Muscle of leg (tissue), 11 donors: ENCODE measurements around the gene PACS1. TPM values are rescaled to one million over a fixed set of nuclear protein-coding genes. Genes with fewer than 3 reads are reported as not detected.
A peak's percentile ranks its signal among the peaks of the same experiment; 100 is the strongest.
"Not testable (repeated sequence)": the region's sequence is repeated elsewhere in the genome, so short reads cannot be mapped to it uniquely, and the experiment has no call there.

Experiments used
- DNase-seq: peaks from one replicate; pipeline ENCODE4 v3.0.0; 2013
- H3K27ac ChIP-seq: one replicate; pipeline ENCODE4 v1.5.1; 2013; ENCODE audit warnings: mild to moderate bottlenecking, low read length, control low read depth
- H3K27me3 ChIP-seq: one replicate; pipeline ENCODE4 v1.6.1; 2013; ENCODE audit warnings: low read length; ENCODE audit not compliant: control insufficient read depth, insufficient read depth
- H3K36me3 ChIP-seq: one replicate; pipeline ENCODE4 v1.6.1; 2013; ENCODE audit warnings: low read length; ENCODE audit not compliant: control insufficient read depth, insufficient read depth
- H3K4me1 ChIP-seq: one replicate; pipeline ENCODE4 v1.6.1; 2013; ENCODE audit warnings: low read length; ENCODE audit not compliant: control insufficient read depth, insufficient read depth
- H3K4me3 ChIP-seq: one replicate; pipeline ENCODE4 v1.5.1; 2013; ENCODE audit warnings: low read length, control low read depth
- H3K9me3 ChIP-seq: replicated peaks from 2 replicates; pipeline ENCODE4 v1.6.1; 2013; ENCODE audit warnings: low read depth, low read length; ENCODE audit not compliant: control insufficient read depth
- WGBS: methylation state at CpG from one replicate; pipeline ENCODE4 v1.1.5; 2013; ENCODE audit warnings: missing lambda C conversion rate; ENCODE audit not compliant: insufficient coverage; 5-methylcytosine and 5-hydroxymethylcytosine counted together
- polyA plus RNA-seq, 8 donors: library from polyadenylated mRNA; unstranded; fragments of 120-200 nt; gene quantifications; one replicate each; pipeline versions ENCODE4 v1.2.1 to v1.2.3, GENCODE V29; 2013; ENCODE audit warnings: inconsistent platforms in 1 of 8, low replicate concordance in 1 of 8; ENCODE audit not compliant: insufficient read length in 8 of 8, insufficient read depth in 1 of 8
- total RNA-seq: library from RNA; stranded (reverse); fragments of 120-200 nt; gene quantifications from one replicate; pipeline ENCODE4 v1.2.4, GENCODE V29; 2013

PACS1 gene
- total and polyA plus RNA-seq, 9 donors = 13.2 to 41.3 (median 30.9) TPM

DNA sequence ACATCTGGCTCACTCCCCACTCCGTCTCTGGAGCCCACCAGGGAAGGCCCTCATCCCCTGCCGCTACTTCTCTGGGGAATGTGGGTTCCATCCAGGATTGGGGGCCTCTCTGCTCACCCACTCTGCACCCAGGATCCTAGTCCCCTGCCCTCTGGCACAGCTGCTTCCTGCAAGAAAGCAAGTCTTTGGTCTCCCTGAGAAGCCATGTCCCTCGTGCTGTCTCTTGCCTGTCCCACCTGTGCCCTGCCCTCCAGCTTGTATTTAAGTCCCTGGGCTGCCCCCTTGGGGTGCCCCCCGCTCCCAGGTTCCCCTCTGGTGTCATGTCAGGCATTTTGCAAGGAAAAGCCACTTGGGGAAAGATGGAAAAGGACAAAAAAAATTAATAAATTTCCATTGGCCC lies 207.0 kb downstream of the PACS1 start:
- not testable (repeated sequence) for H3K27ac ChIP-seq

DNA sequence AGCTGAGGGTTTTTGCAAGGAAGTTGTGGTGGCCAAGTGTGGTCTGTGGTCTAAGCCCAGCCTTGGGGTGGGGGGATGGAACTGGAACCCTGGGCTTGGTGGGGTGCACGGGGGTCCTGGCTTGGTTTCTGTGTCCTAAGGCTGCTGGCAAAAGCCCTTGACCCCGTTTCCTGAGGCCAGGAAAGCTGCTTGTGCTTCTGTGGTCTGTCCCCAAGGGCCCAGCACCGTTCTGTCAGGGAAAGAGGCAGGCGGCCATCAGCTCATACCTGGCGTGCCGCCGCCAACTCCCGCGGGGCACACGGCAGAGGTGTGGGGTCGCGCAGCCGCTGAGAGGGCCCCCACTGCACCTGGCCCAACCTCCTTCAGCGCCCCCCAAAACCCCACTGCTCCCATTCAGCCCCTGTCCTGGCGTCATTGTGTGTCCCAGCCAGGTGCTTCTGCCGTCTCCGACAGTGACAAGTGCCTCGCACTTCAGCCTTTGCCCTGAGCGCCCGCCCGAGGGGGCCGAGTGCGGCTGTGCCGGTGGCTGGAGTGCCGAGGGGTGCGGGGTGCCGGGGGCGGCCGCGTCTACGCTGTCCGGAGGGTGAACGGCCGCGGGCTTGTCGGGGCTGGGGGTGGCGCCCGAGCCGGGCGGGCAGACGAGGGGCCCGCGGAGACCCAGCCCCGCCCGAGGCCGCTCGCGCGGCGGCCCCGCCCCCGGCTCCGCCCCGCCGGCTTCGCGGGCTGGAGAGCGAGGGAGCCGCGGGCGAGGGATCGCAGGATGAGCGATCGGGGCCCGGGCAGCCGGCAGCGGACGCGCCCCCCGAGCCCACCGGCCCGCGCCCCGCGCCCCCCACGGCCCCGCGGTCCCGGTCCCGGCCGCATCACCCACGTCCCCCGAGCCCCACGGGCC lies 207.6 kb downstream of the PACS1 start, which contains the start of gene CNIH2:
Gene CNIH2 (plus strand): TSS at position 705 of the 892 bp plus-strand sequence. CDS start 282 bp downstream, outside the sequence.
- H3K27me3 ChIP-seq = peaks cover 2% of the 10 kb centered on the region
- peak within 1 kb of the TSS; percentile 21 for H3K4me3 ChIP-seq
- DNase-seq = peak; percentile 62
- H3K27ac ChIP-seq = no peak within 1 kb of the TSS
- H3K36me3 ChIP-seq = peaks cover 37% of the 10 kb centered on the region
- H3K9me3 ChIP-seq = no peaks in the 10 kb centered on the region
- H3K4me1 ChIP-seq = peaks cover 80% of the 10 kb centered on the region
- WGBS = 1% methylated on average over 84 of the region's 84 CpGs

More for the DNA sequence above, 207.0 kb downstream of the PACS1 start:
- not testable (repeated sequence) for H3K27me3 ChIP-seq, H3K9me3 ChIP-seq, H3K4me3 ChIP-seq, DNase-seq
- Histone ChIP-seq H3K4me1 (peaks cover 73% of the 10 kb centered on the region), H3K36me3 (peaks cover 43% of the 10 kb centered on the region)
- 52% methylated on average over 3 of the region's 4 CpGs for WGBS

DNA sequence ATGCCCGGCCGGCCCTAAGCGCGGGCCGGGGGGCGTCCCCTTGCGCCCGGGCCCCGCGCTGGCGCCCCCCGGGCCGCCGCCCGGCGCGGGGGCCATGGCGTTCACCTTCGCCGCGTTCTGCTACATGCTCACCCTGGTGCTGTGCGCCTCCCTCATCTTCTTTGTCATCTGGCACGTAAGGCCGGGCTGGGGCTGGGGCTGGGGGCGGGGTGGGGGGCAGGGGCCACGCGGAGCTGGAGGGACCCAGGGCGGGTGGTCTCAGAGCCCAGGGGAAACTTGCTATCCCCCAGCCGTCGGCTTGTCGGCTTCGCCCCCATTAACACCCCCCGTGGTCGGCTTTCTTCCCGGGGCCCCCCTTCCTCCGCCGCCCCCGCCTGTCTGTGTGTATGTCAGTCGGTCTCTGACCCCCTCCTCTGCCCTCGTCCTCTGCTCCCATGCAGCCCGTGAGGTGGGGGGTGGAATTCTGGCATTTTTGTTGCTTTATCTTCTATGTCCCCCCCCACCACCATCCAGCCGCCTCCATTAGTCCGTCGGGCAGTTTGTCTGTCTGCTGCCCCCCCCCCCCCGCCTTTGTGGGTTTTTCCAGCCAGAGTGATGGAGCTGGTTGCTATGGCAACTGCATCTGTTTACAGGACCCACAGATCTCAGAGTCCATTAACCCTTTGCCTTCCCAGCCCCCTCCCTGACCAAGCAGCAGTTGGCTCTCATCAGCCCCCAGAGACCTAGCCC lies 208.5 kb downstream of the PACS1 start:
- Histone ChIP-seq H3K9me3 (no peaks in the 10 kb centered on the region), H3K4me3 (peak overlapping the region; percentile 21), H3K27ac (no peak overlapping the region), H3K36me3 (peaks cover 35% of the 10 kb centered on the region), H3K4me1 (peaks cover 78% of the 10 kb centered on the region), H3K27me3 (peaks cover 2% of the 10 kb centered on the region)
- 0% methylated on average over 15 of the region's 45 CpGs for WGBS
- no peak for DNase-seq

DNA sequence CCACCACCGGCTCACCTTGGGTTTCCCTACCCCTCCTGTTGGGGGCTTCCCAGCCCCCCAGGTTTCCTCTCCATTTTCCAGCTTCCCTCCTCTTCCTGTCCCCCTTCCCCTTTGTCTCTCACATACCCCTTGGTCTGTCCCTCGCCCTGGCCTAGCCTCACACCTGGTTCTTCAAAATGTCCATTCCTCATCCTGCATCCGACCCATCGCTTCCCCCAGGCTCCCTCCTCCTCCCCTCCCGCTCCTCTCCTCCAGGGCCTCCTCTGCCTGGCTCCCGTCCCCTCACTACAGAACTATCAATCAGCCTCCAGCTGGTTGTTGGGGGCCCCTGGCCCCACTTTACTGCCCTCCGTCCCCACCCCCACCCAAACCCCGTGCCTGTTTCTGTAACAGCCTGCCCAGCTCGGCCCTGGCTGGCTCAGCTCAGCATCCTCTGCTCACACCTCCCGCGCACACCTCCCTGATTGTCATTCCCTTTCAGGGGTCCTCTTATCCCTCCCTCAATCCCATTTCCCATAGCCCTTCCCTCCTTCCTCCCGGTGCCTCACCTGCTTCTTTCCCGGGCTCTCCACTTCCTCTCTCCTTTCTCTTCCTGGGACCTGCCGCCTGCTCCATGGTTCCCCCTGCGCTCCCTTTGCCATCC lies 209.1 kb downstream of the PACS1 start:
- Histone ChIP-seq H3K36me3 (peaks cover 33% of the 10 kb centered on the region), H3K27ac (no peak overlapping the region), H3K4me1 (peaks cover 71% of the 10 kb centered on the region), H3K27me3 (peaks cover 2% of the 10 kb centered on the region), H3K4me3 (no peak overlapping the region), H3K9me3 (no peaks in the 10 kb centered on the region)
- WGBS = 33% methylated on average over 15 of the region's 15 CpGs
- no peak for DNase-seq

GRCh38 chr11:66280428-66280827 lies 210.4 kb downstream of the PACS1 start:
- WGBS = 63% methylated on average over 4 of the region's 14 CpGs
- H3K9me3 ChIP-seq = no peaks in the 10 kb centered on the region
- H3K27ac ChIP-seq = peak overlapping the region; percentile 42
- H3K36me3 ChIP-seq = peaks cover 35% of the 10 kb centered on the region
- peaks cover 59% of the 10 kb centered on the region for H3K4me1 ChIP-seq
- no peak overlapping the region for H3K4me3 ChIP-seq
- no peak for DNase-seq
- H3K27me3 ChIP-seq = peaks cover 2% of the 10 kb centered on the region

- Histone ChIP-seq H3K27me3 (peaks cover 2% of the 10 kb centered on the region), H3K4me3 (no peak overlapping the region), H3K4me1 (peaks cover 53% of the 10 kb centered on the region), H3K9me3 (no peaks in the 10 kb centered on the region), H3K27ac (peak overlapping the region; percentile 42), H3K36me3 (peaks cover 33% of the 10 kb centered on the region)
- 68% methylated on average over 5 of the region's 6 CpGs for WGBS
- no peak for DNase-seq
Measured at GRCh38 chr11:66281001-66281400, 210.9 kb downstream of the PACS1 start.

GRCh38 chr11:66281776-66282467 lies 211.8 kb downstream of the PACS1 start:
- Histone ChIP-seq H3K9me3 (no peaks in the 10 kb centered on the region), H3K27ac (peak overlapping the region; percentile 11), H3K4me3 (no peak overlapping the region), H3K36me3 (peaks cover 35% of the 10 kb centered on the region), H3K4me1 (peaks cover 50% of the 10 kb centered on the region), H3K27me3 (peaks cover 2% of the 10 kb centered on the region)
- 49% methylated on average over 7 of the region's 20 CpGs for WGBS
- no peak for DNase-seq

DNA sequence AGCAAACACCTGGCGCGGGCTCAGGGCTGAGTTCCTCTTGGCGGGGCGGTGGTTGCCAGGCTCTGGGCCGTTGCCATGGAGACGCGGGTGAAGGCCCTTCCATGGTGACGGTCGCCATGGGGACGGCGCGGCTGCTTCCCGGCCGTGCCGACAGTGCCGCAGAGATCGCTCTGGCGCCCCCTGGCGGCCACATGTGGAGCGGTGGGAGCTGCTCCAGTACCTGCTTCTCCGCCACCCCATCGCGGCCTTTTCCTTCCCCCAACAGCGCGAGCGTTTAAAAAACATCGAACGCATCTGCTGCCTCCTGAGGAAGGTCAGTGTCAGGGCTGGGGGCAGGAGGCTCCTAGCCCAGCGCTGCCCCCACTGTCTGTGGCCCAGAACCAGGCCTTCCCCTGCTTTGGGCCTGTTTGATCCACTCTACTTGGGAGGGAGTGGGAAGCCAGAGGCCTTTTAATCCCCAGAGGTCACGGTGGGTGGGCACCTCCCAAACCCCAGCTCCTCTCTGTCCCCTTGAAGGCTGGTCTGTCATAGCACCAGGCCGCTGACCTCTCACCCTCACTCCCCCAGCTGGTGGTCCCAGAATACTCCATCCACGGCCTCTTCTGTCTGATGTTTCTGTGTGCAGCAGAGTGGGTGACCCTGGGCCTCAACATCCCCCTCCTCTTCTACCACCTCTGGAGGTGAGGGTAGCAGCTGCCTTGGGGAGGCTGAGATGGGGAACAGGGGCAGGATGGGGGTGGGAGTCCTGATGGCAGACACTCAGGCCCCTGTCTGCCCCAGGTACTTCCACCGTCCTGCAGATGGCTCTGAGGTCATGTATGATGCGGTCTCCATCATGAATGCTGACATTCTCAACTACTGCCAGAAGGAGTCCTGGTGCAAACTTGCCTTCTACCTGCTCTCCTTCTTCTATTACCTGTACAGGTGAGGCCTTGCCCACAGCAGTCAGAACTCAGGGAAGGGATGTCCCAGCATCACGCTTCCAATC lies 212.7 kb downstream of the PACS1 start:
- peaks cover 53% of the 10 kb centered on the region for H3K4me1 ChIP-seq
- H3K27ac ChIP-seq = no peak overlapping the region
- H3K9me3 ChIP-seq = no peaks in the 10 kb centered on the region
- peaks cover 2% of the 10 kb centered on the region for H3K27me3 ChIP-seq
- WGBS = 10% methylated on average over 22 of the region's 35 CpGs
- H3K36me3 ChIP-seq = peaks cover 41% of the 10 kb centered on the region
- no peak overlapping the region for H3K4me3 ChIP-seq
- DNase-seq = peak; percentile 97
